Measurements from ENCODE around the gene WASF3.

The WASF3 gene

GRCh38 chr13:26663791-26664190 lies 106.3 kb downstream of the WASF3 start:
- H3K9me3 Mint-ChIP-seq, result no peaks in the 10 kb centered on the region
- no peak overlapping the region for H3K27ac Mint-ChIP-seq
- ATAC-seq (no peak), DNase-seq (ENCODE audit: low spot score in 2 of 2) (no peak)
- H3K4me1 Mint-ChIP-seq, result no peaks in the 10 kb centered on the region
- no peaks in the 10 kb centered on the region for H3K36me3 Mint-ChIP-seq
- H3K4me3 Mint-ChIP-seq, result no peak overlapping the region

GRCh38 chr13:26664286-26664685 lies 106.8 kb downstream of the WASF3 start:
- Mint-ChIP-seq H3K4me3 (no peak overlapping the region), H3K4me1 (no peaks in the 10 kb centered on the region), H3K27ac (no peak overlapping the region)

GRCh38 chr13:26664876-26665275 lies 107.4 kb downstream of the WASF3 start:
- ATAC-seq, result no peak
- H3K27ac Mint-ChIP-seq, result no peak overlapping the region
- DNase-seq (ENCODE audit: low spot score in 2 of 2), result no peak
- H3K9me3 Mint-ChIP-seq, result no peaks in the 10 kb centered on the region
- no peaks in the 10 kb centered on the region for H3K4me1 Mint-ChIP-seq
- H3K36me3 Mint-ChIP-seq, result no peaks in the 10 kb centered on the region
- H3K4me3 Mint-ChIP-seq, result no peak overlapping the region

More at GRCh38 chr13:26664286-26664685, 106.8 kb downstream of the WASF3 start:
- no peaks in the 10 kb centered on the region for H3K36me3 Mint-ChIP-seq
- no peak for DNase-seq (ENCODE audit: low spot score in 2 of 2)
- H3K9me3 Mint-ChIP-seq, result no peaks in the 10 kb centered on the region
- ATAC-seq, result no peak

DNA sequence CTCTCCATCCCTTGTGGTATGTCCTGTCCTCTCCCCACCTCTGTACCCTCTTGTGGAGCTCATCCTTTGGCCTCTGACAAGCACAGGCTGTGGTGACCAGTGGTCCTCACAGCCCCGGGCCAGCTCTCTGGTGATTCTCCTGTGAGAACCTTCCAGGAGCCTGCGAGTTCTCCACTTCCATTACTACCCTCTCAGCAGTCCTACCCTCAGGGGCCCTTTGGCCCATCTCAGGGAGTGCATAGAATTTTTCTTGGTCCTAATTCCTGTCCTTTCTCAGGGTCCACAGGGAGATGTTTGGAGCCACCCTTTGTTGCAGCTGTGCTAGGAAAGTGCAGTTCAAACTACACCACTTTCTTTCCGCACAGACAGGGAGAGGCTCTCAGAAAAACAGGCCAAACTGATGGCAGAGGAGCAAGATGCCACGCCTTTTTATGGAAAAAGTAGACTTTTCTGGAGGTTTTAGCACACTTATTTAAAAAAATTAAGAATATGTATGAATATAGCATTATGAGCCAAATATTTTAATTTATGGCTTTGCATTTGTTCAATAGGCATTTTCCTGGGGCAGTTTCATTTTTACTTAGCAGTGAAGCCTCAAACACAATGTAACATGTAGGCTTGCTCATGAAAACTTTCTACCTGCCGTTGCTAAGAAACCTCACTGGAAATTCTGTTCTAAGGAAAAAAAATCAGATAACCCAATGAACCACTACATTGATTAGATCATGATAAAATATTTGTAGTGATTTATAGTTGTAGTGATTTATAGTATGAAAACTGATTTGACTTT lies 111.1 kb downstream of the WASF3 start:
- H3K27ac Mint-ChIP-seq, result no peak overlapping the region
- no peaks in the 10 kb centered on the region for H3K36me3 Mint-ChIP-seq
- no peaks in the 10 kb centered on the region for H3K9me3 Mint-ChIP-seq
- no peaks in the 10 kb centered on the region for H3K4me1 Mint-ChIP-seq
- DNase-seq (ENCODE audit: low spot score in 2 of 2), result no peak
- ATAC-seq, result no peak
- no peak overlapping the region for H3K4me3 Mint-ChIP-seq

DNA sequence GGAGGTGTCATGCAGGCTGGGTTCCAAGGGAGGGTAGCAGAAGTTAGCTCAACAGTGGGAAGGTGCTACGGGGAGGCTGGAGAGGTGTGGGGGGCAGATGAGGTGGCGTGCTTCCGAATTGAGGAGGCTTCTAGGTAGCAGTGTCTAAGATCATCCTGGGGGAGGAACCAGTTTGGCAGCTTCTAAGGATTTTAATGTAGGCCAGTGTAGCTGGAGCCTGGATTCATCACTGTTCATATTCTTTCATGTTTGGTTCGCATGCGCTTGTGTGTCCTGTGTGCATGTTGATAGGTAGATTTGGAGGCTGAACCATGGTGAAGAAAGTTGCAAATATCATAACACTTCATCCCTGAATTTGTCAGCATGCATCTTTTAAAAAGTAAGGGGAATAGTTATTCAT lies 116.4 kb downstream of the WASF3 start:
- Mint-ChIP-seq H3K36me3 (no peaks in the 10 kb centered on the region), H3K4me1 (no peaks in the 10 kb centered on the region), H3K27ac (no peak overlapping the region), H3K4me3 (no peak overlapping the region), H3K9me3 (no peaks in the 10 kb centered on the region)
- no peak for ATAC-seq
- no peak for DNase-seq (ENCODE audit: low spot score in 2 of 2)

GRCh38 chr13:26677156-26677555 lies 119.7 kb downstream of the WASF3 start:
- Mint-ChIP-seq H3K9me3 (no peaks in the 10 kb centered on the region), H3K36me3 (no peaks in the 10 kb centered on the region), H3K4me3 (no peak overlapping the region), H3K4me1 (no peaks in the 10 kb centered on the region), H3K27ac (no peak overlapping the region)
- ATAC-seq (no peak), DNase-seq (ENCODE audit: low spot score in 2 of 2) (no peak)

DNA sequence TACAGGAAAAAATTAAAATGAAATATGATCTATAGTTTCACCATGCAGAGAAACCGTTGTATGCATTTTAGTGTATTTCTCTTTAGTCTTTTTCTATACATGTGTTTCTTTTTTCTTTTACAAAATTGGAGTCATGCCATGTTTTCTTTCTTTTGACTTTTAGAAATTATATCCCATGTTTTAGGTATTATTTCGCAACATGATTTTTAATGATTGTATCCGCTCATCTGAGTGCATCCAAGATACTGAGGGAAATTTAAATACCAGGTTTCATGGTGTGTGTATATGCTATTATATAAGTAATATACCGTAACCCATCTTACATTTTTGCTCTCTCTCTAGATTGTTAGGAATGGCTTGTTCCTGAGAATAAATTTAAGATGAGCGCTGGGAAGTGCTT lies 120.8 kb downstream of the WASF3 start:
- ATAC-seq (no peak), DNase-seq (ENCODE audit: low spot score in 2 of 2) (no peak)
- H3K27ac Mint-ChIP-seq, result no peak overlapping the region
- no peaks in the 10 kb centered on the region for H3K9me3 Mint-ChIP-seq
- no peaks in the 10 kb centered on the region for H3K36me3 Mint-ChIP-seq
- H3K4me3 Mint-ChIP-seq, result no peak overlapping the region
- H3K4me1 Mint-ChIP-seq, result no peaks in the 10 kb centered on the region

- H3K36me3 Mint-ChIP-seq, result no peaks in the 10 kb centered on the region
These were observed 121.3 kb downstream of the WASF3 start for GRCh38 chr13:26678796-26679195.

GRCh38 chr13:26679411-26680122 lies 122.1 kb downstream of the WASF3 start:
- H3K4me3 Mint-ChIP-seq, result no peak overlapping the region
- no peaks in the 10 kb centered on the region for H3K4me1 Mint-ChIP-seq
- no peak for ATAC-seq
- no peaks in the 10 kb centered on the region for H3K36me3 Mint-ChIP-seq
- no peaks in the 10 kb centered on the region for H3K9me3 Mint-ChIP-seq
- no peak overlapping the region for H3K27ac Mint-ChIP-seq
- DNase-seq (ENCODE audit: low spot score in 2 of 2), result no peak

More at GRCh38 chr13:26678796-26679195, 121.3 kb downstream of the WASF3 start:
- no peaks in the 10 kb centered on the region for H3K9me3 Mint-ChIP-seq
- H3K27ac Mint-ChIP-seq, result no peak overlapping the region
- ATAC-seq (no peak), DNase-seq (ENCODE audit: low spot score in 2 of 2) (no peak)
- no peak overlapping the region for H3K4me3 Mint-ChIP-seq
- H3K4me1 Mint-ChIP-seq, result no peaks in the 10 kb centered on the region

DNA sequence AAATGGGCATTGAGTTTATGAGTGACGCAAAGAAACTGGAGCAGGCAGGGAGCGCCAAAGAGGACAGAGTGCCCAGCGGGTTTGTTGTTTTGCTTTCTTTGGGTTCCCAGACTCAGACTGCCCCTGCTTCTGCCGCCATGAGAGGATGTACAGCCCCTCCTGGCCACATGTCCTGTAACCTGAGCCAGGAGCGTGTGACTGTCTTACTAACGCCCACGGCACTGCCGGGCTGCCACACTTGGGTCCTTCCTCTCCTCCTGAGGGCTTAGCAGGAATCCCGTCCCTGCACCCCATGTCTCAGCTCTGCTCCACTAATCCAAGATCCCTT lies 122.6 kb downstream of the WASF3 start:
- no peak for ATAC-seq
- H3K4me3 Mint-ChIP-seq, result no peak overlapping the region

DNA sequence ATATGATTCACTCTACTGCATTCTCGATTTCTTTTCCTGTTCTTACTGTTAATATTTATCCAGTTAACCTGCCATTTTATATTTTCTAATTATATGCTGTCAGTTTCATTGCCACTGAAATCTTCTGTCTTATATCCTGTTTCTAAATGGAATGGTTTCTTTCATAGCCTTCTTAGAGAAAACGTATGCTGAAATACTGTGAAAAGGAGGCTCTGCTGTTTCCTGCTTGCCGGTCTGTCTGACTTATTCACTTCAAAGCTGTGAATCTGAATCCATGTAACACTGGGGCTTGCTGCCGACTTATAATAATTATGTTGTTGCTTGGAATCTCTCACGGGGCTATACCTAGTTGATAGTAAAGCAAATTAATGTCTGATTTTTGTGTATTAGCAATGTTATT lies 123.1 kb downstream of the WASF3 start:
- Mint-ChIP-seq H3K4me3 (no peak overlapping the region), H3K4me1 (no peaks in the 10 kb centered on the region), H3K9me3 (no peaks in the 10 kb centered on the region), H3K27ac (no peak overlapping the region), H3K36me3 (no peaks in the 10 kb centered on the region)
- ATAC-seq, result no peak
- DNase-seq (ENCODE audit: low spot score in 2 of 2), result no peak

More for the DNA sequence above, 122.6 kb downstream of the WASF3 start:
- no peaks in the 10 kb centered on the region for H3K9me3 Mint-ChIP-seq
- H3K4me1 Mint-ChIP-seq, result no peaks in the 10 kb centered on the region
- H3K27ac Mint-ChIP-seq, result no peak overlapping the region
- no peaks in the 10 kb centered on the region for H3K36me3 Mint-ChIP-seq
- no peak for DNase-seq (ENCODE audit: low spot score in 2 of 2)

- H3K27ac Mint-ChIP-seq, result no peak overlapping the region
- H3K36me3 Mint-ChIP-seq, result no peaks in the 10 kb centered on the region
- no peaks in the 10 kb centered on the region for H3K9me3 Mint-ChIP-seq
- ATAC-seq, result no peak
- no peak for DNase-seq (ENCODE audit: low spot score in 2 of 2)
- H3K4me1 Mint-ChIP-seq, result no peaks in the 10 kb centered on the region
- no peak overlapping the region for H3K4me3 Mint-ChIP-seq
These were observed 123.6 kb downstream of the WASF3 start for GRCh38 chr13:26681036-26681435.

DNA sequence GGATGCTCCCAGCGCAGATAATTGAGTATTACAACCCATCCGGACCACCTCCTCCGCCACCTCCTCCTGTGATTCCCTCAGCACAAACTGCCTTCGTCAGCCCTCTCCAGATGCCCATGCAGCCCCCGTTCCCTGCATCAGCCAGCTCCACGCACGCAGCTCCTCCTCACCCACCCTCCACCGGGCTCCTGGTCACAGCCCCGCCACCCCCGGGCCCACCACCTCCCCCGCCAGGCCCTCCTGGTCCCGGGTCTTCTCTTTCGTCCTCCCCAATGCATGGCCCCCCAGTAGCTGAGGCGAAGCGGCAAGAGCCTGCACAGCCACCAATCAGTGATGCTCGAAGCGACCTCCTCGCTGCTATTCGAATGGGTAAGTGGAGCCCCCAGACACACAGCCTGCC lies 125.1 kb downstream of the WASF3 start:
- ATAC-seq, result no peak
- DNase-seq (ENCODE audit: low spot score in 2 of 2), result no peak
- H3K36me3 Mint-ChIP-seq, result no peaks in the 10 kb centered on the region
- H3K9me3 Mint-ChIP-seq, result no peaks in the 10 kb centered on the region
- H3K4me1 Mint-ChIP-seq, result no peaks in the 10 kb centered on the region
- H3K27ac Mint-ChIP-seq, result no peak overlapping the region
- no peak overlapping the region for H3K4me3 Mint-ChIP-seq

GRCh38 chr13:26685606-26686005 lies 128.1 kb downstream of the WASF3 start:
- H3K27ac Mint-ChIP-seq, result no peak overlapping the region
- no peak overlapping the region for H3K4me3 Mint-ChIP-seq
- no peak for ATAC-seq

DNA sequence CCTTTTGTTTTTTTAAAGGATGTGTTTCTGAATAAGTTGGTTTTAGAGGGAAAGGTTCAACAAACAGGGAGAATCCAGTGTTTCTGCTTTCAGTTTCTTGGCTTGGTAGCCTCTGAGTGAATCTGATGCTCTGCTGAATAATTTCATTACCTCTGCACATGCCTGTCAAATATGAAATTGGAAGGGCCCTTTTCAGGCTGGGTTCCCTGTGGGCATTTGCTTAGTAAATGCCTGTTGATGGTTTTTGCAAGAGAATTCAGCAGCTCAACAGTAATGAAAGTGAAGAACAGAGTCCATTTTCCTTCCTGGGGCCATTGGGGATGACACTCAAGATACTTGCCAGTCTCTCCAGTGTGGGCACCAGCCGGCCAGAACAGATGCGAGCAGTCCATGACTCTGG lies 128.8 kb downstream of the WASF3 start:
- Mint-ChIP-seq H3K36me3 (no peaks in the 10 kb centered on the region), H3K27ac (no peak overlapping the region), H3K4me3 (no peak overlapping the region), H3K9me3 (peaks cover 12% of the 10 kb centered on the region), H3K4me1 (no peaks in the 10 kb centered on the region)
- no peak for DNase-seq (ENCODE audit: low spot score in 2 of 2)
- no peak for ATAC-seq

More at GRCh38 chr13:26685606-26686005, 128.1 kb downstream of the WASF3 start:
- Mint-ChIP-seq H3K4me1 (no peaks in the 10 kb centered on the region), H3K36me3 (no peaks in the 10 kb centered on the region), H3K9me3 (peaks cover 6% of the 10 kb centered on the region)
- no peak for DNase-seq (ENCODE audit: low spot score in 2 of 2)

- H3K4me1 Mint-ChIP-seq, result no peaks in the 10 kb centered on the region
- H3K27ac Mint-ChIP-seq, result no peak overlapping the region
- ATAC-seq, result no peak
- DNase-seq (ENCODE audit: low spot score in 2 of 2), result no peak
- H3K9me3 Mint-ChIP-seq, result peaks cover 17% of the 10 kb centered on the region
- H3K4me3 Mint-ChIP-seq, result no peak overlapping the region
- no peaks in the 10 kb centered on the region for H3K36me3 Mint-ChIP-seq
These were observed 130.8 kb downstream of the WASF3 start for GRCh38 chr13:26688286-26688685.

Data from stimulated activated effector memory CD8-positive, alpha-beta T cell treated with anti-CD3 and anti-CD28 coated beads, Interleukin-12 subunit alpha, Interleukin-12 subunit beta, amount 100 ng/mL, for 72 hours (primary cell).